DMS53 (cell line): ENCODE measurements around the gene KRT9.
"Not testable (repeated sequence)": the region's sequence is repeated elsewhere in the genome, so short reads cannot be mapped to it uniquely, and the experiment has no call there.

Experiments used
- DNase-seq: peaks from one replicate; lab custom pipeline; 2025; lab: John Stamatoyannopoulos, UW

KRT9 gene, protein sequence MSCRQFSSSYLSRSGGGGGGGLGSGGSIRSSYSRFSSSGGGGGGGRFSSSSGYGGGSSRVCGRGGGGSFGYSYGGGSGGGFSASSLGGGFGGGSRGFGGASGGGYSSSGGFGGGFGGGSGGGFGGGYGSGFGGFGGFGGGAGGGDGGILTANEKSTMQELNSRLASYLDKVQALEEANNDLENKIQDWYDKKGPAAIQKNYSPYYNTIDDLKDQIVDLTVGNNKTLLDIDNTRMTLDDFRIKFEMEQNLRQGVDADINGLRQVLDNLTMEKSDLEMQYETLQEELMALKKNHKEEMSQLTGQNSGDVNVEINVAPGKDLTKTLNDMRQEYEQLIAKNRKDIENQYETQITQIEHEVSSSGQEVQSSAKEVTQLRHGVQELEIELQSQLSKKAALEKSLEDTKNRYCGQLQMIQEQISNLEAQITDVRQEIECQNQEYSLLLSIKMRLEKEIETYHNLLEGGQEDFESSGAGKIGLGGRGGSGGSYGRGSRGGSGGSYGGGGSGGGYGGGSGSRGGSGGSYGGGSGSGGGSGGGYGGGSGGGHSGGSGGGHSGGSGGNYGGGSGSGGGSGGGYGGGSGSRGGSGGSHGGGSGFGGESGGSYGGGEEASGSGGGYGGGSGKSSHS

GRCh38 chr17:41571561-41572434, at the start of gene KRT9:
TSS of gene KRT9 (minus strand) at chr17:41572059. CDS start at chr17:41571992, 67 bp downstream.
- no peak for DNase-seq

GRCh38 chr17:41621435-41621817, 49.6 kb upstream of the KRT9 start:
- not testable (repeated sequence) for DNase-seq

DNA sequence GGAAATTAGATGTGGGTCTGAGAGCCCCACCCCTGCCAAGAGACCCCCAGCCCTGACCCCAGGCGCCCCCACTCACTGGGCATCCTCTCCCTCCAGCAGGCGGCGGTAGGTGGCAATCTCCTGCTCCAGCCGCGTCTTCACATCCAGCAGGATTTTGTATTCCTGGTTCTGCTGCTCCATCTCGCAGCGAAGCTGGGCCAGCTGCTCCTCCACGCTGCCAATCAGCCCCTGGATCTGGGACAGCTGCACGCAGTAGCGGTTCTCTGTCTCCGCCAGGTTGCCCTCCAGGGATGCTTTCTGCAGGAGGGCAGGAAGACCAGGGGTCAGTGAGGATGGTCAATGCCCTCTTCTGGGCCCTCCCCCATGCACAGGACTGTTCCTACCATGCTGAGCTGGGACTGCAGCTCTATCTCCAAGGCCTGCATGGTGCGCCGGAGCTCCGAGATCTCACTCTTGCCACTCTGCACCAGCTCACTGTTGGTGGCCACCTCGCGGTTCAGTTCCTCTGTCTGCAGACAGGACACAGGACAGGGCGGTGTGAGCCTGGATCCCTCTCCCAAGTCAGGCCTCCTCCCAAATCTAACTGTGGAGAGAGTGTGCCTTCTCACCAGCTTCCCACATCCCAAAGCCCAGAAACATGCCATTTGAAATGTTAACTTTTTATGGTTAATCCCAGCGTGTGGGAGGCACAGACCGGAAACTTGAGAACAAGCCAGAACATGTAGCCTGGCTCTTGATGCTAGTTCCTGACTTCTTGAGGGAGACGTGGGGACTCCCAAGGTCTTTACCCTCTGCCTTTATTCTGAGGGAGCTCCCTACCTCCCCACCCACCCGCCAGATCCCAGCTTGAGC, 49.0 kb upstream of the KRT9 start:
- no peak for DNase-seq

- not testable (repeated sequence) for DNase-seq
These were observed 48.2 kb upstream of the KRT9 start for GRCh38 chr17:41619927-41620582.

DNA sequence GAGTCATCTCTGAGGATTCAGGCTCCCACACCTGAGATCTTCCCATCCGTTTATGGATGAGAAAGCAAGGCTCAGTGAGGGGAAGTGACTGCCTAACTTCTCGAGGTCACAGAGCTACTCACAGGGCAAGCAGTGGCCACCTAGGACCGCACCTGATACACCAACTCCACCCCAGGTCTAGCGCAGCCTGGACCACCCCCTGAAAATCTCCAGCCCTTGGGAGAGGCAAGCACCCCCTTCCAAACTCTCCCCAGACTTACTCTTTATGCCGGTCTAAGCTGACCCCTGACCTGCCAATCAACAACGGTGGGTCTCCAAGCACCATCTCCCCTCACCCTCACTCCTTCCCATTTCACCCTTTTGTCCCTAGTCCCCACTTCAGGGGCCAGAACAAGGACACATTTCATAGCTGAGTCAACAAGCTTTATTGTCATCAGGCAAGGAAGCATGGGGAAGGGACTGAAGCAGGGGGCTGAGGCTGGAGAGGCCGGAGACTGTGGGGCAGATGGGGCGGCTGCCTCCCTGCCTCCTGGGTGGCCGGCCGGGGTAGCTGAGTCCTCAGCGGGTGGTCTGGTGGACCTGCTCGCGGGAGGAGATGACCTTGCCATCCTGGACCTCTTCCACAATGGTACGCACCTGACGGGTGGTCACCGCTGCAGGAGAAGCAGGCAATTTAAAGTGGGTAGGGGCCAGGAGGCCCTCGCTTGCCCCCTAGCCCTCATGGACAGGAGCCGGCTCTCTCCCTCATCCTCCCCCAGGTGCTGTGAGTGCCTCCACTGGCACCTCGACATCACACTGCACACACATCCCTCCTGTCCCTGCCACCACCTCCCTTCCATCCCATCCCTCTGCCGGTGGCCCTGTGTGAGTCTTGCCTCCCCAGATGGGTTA, 47.4 kb upstream of the KRT9 start:
- DNase-seq = no peak

DNA sequence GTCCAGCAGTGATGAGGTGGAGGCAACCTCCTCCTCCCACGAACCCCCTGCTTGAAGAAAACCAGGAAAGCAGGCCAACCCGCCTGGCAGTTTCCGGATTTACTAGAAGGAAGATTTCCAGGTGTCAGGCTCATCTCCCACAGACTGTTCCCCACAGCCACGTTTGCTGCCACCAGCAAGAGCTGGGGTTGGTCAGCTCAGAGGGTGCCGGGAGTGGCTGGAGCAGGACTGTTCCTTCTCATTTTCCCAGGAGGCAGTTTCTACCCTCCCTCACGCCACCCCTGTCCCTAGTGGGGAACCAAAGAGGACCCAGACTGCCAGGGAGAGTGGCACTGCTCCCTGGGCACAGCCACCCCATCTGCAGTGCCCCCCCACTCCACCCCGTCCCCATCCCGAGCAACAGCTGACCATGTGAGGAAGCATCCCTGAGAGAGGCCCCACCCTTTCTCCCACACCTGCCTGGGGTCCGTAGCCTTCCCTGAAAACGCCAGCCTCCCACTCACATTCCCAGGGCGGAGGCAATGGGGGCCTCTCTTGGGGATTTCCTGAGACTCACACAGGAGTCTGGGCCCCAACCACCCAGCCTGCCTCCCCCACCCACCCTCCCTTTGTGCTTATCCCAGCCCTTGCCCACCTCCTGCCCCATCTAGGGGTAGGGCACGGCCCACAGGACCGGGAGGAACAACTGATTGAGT, 46.6 kb upstream of the KRT9 start:
- no peak for DNase-seq

DNA sequence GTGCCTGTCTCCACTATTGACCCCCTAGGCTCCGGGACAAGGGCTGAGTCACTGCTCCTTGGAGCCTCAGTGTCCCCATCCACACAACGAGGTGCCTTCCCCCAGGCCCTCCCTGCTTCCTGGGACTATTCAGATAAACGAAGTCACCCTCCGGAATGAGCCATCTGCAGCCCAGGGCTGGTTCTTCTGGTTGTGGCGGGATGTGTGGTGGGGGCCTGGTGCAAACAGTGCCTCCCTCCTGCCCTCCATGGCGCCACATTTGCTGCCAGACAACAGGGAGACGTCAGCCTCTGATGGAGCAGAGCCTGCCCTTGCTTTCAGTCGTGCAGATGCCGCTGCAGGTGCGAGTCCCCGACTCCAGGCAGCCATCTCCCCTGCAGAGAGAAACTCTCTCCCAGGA, 45.8 kb upstream of the KRT9 start:
- DNase-seq = no peak

GRCh38 chr17:41617136-41617535, 45.3 kb upstream of the KRT9 start:
- DNase-seq = no peak

DNA sequence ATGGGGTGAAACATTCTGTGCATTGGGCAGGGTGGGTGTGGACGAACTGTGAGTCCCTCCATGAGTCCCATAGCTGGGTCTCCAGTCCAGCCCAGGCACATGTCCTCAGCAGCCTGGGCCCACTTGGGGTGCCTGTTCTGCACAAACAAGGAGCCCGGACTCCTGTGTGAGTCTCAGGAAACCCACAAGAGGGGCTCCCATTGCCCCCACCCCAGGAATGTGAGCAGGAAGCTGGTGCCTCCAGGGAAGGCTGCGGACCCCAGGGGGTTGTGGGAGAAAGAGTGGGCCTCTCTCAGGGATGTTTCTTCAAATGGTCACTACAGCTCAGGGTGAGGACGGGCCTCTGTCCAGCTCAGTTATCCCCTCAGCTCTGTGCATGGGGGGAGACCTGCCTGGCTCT, 44.6 kb upstream of the KRT9 start:
- DNase-seq = not testable (repeated sequence)

DNA sequence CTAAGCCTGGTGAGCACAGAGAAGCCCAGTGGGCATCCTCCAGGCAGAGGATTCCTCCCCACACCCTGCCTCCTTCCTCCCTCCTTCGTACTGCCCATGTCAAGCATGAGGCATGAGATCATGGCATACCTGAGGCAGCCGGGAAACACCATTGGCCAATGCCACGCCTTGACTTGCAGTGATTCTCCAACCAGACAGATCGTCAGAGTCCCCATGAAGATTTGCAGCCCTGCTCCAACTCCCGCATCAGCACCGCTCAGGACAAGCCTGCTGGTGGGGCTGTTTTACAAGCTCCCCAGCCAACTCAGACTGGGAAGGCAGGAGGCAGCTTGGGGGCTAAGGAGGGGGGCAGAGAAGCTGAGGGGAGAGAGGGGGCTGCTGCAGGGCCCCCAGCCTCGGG, 43.6 kb upstream of the KRT9 start:
- DNase-seq = peak; percentile 64

GRCh38 chr17:41614767-41615166, 42.9 kb upstream of the KRT9 start:
- DNase-seq = not testable (repeated sequence)

DNA sequence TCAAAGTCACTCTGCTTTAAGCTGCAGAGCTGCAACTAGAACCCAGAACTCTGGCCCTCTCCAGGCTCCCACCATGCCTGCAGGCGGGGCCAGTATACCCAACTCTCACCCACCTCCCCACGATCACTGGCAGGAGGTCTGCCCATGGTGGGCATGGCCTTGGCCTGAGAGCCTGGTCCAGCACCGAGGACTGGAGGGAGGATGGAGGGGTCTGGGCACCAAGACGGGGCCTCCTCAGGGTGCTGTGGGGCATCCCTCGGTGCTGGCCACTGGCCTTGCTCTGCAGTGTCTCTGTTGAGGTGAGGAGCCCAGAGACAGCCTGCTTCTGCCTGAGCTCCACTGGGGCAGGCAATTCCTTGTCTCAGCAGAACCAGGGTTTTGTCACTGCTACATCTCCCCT, 42.2 kb upstream of the KRT9 start:
- no peak for DNase-seq

DNA sequence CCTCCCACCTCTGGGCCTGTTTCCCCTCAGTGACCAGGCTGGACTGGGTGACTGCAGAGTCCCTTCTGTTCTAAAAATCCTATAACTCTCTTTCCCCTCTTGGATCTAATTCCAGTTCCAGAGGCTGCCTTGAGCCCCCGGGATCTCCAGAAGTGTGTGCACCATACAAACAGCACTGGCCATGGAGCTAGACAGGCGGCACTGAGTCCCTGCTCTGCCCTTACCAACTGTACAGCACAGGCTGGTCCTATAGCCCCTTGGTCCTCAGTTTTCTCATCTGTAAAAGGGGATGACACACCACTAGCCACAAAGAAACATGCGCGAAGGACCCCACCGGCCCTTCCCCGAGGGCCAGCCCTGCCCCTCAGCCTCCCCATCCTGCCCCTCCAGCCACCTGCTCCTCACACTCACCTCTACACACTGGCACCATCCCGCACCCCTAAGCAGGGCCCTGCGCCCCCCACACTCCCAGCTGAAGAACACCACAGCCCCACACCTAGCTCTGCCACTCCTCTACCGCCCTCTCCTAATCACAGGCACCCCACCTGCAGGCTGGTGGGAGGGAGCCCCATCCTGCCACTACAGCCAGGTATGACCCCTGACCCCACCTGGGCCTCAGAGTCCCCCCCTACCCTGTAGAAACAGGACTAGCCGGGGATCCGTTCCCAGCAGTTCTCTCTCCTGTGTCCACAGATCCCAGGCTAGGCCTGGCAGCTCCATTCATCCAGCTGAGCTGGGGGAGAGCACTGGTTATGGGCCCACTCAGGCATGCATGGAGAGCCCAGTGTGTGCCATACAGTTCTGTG, 41.6 kb upstream of the KRT9 start:
- DNase-seq = no peak

DNA sequence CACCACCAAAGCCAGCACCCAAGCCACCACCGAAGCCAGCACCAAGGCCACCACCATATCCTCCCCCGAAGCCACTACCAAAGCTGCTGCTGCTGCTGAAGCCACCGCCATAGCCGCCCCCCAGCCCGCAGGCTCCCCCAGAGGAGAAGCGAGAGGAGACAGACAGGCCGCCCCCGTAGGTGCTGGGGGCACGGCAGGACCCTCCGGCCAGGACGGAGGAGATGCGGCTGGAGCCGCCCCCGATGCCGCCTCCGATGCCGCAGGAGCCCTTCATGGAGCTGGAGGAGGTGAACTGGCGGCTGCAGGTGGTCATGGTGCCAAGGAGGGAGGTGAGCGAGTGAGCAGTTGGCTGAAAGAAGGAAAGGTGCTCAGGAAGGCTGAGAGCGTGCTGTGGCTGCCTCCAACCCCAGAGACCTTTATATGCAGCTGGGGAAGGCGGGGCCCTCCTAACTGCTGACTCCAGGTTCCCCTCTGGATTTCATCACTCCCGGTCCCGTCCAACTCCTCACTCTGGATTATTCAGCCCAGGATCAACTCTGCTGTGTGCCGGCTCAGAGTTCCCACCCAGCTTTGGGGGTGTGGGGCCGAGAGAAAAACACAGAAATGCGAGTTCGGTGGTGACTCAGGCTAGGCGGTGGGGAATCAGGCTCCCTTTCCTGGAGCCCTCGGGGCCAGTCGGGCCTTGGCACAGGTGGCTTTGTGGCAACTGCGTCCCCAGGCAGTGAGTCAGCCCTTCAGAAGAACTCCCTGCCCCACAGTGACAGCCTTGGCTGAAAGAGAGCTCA, 40.7 kb upstream of the KRT9 start, which contains the start of gene KRT16:
KRT16 (minus strand) TSS at position 392 of the 785 bp plus-strand sequence; CDS start at position 313, 79 bp downstream.
- DNase-seq = not testable (repeated sequence)

DNA sequence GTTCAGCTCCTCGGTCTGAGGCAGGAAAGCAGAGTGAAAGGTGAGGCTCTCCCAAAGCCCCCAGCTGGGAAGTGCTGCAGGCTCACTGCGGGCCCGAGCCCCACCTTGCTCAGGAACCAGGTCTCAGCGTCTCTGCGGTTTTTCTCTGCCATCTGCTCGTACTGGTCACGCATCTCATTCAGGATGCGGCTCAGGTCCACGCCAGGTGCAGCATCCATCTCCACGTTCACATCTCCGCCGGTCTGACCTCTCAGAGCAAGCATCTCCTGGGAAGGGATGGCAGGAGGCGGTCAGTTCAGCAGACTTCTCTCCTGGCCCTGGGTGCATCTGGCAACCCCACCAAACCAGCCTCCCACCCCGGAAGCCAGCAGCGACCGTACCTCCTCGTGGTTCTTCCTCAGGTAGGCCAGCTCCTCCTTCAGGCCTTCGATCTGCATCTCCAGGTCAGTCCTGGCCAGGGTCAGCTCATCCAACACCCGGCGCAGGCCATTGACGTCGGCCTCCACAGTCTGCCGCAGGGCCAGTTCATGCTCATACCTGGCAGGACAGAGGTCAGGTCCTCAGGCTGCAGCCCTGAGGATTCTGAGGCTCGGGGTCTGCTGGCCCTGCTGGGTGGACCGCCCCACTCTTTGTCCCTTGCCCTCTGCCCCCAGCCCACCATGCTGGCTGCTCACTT, 39.2 kb upstream of the KRT9 start:
- no peak for DNase-seq

GRCh38 chr17:41610061-41610517, 38.2 kb upstream of the KRT9 start:
- DNase-seq = peak; percentile 31

GRCh38 chr17:41606930-41607329, 35.1 kb upstream of the KRT9 start:
- not testable (repeated sequence) for DNase-seq
